ENCODE data around the gene PHF12.
"Not testable (repeated sequence)": the region's sequence is repeated elsewhere in the genome, so short reads cannot be mapped to it uniquely, and the experiment has no call there.

The PHF12 gene

DNA sequence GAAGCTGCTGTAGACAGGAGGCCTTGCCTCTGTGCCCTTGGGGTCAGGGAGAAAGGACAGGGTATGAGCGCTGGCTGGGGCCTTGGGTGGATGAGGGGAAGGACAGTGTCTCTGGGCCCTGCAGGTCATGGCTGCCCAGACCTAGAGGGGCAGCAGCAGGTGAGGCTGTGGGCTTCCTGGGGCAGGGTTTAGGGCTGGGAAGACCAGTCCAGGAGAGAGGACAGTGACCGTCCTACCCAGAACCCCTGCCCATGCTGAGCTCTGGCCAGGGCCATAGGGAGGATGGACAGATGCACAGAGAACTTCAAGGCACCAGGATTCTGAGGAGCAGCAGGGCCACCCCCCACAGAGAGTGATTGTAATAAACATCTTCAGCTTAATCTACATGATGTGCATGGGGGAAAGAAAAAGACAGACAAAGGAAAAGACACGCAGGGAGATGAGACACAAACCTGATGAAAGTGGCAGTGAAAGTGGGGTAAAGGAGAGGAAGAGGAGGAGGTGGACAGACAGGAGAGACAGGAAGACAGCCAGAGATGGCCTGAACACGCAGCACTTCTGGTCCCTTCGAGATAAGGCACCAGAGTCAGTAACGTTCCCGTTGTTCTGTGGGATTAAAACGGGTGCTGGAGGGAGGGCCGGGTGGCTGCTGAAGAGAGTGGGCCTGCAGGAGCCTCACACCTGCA is 71.3 kb downstream of the PHF12 start:
- DNase-seq: no peak

DNA sequence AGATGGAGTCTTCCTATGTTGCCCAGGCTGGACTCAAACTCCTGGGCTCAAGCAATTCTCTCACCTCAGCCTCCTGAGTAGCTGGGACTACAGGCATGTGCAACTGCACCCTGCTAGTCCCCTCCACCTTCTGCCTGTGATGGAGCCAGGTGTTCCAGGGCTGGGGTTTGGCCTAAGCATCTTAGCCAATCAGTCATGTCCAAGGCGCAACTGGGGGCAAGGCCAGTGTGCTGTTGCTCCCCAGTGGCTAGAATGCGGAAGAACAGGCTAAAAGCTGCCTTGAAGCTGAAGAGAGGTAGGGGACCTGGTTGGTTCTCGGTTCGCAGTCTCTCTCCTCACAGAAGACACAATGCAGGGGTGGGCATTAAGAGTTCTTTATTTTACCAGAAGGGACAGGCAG is 72.3 kb downstream of the PHF12 start:
- no peak for DNase-seq

DNA sequence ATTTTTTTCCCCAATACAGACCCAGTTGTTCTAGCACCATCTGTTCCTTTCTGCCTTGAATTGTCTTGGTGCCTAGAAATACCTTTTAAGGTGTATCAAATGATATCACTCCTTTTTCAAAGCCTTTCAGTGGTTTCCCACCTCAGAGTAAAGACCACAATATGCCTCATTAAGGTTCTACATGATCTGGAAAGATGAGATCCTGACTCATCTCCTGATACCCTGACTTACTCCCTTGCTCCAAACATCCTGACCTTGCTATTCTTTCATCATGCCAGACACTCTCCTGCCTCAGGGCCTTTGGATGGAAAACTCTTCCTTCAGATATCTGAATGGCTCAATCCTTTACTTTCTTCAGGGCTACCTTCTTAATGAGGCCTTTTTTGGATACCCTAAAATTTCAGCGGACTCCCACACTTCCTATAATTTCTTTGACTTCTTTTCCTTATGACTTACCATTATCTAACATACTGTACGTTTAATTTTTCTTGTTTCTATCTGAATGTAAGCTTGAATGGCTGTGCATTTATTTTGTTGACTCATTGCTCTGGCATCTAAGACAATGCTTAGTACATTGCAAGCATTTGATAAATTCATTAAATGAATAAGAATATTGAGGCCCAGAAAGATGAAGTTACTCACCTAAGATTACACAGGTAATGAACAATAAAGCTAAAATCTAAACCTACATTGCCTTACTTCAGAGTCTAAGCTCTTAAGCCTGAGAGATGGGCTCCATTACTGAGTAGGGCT is 73.0 kb downstream of the PHF12 start:
- DNase-seq: no peak

DNA sequence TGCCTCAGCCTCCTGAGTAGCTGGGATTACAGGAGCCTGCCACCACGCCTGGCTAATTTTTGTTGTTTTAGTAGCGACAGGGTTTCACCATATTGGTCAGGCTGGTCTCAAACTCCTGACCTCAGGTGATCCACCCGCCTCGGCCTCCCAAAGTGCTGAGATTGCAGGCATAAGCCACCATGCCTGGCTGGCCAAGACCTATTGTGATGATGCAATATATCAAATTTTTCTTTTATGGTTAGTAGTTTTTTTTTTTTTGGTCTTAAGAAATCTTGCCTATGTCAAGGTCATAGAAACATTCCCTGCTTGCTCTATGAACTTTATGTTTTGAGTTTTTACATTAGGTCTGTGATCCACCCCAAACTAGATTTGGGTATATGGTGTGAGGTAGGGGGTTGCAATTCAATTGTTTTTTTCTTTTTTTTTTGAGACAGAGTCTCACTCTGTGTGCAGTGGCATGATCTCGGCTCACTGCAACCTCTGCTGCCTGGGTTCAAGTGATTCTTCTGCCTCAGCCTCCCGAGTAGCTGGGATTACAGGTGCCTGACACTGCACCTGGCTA is 74.1 kb downstream of the PHF12 start:
- DNase-seq: not testable (repeated sequence)

DNA sequence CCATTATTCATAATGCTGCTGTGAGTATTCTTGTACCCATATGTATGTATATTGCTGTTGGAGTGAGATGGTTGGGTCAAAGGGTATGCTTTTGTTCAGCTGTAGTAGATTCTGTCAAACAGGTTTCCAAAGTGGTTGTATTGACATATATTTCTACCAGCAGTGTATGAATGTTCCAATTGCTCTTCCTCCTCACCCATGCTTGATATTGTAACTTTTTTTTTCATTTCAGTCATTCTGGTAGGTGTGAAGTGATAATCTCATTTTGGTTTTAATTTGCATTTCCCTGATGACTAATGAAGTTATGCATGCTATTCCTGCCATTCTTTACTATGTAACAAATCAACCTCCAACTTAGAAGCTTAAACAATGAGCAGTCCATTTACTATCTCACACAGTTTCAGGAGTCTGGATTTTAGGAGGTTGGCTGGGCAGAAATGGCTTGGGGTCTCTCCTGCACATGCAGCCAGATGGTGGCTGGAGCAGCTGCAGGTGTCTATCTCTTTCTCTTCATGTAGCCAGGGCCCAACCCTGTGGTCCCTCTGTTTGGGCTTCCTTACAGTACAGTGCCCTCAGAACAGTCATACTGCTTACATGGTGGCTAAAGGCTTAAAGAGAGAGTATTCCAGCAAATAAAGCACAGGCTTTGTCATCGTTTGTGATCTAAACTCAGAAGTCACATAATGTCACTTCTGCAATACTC is 75.3 kb downstream of the PHF12 start:
- DNase-seq: no peak

DNA sequence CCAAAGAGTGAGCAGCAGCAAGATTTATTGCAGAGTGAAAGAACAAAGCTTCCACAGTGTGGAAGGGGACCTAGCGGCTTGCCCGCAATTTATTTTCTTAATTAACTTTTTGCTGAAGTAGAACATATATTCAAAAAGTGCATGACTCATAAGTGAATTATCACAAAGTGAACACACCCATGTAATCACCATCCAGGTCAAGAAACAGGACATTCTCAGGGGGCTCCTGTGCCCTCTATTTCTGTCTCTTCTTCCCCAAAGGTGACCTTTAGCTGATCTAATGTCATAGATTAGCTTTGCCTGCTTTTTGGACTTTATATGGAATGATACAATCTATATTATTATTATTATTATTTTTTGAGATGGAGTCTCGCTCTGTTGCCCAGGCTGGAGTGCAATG is 76.6 kb downstream of the PHF12 start:
- no peak for DNase-seq

DNA sequence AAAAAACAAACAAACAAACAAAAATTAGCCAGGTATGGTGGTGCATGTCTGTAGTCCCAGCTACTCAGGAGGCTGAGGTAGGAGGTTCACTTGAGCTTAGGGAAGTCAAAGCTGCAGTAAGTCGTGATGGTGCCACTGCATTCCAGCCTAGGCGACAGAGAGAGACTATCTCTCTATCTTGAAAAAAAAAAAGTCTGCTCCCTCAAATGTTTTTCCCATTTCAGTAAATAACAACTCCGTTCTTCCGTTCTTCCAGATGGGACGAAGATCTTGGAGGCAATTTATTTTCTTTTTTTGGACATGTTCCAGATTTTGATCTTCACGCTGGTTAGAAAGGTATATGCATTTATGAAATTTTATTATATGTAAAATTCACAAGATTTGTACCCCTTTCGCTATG is 77.5 kb downstream of the PHF12 start:
- DNase-seq: no peak

DNA sequence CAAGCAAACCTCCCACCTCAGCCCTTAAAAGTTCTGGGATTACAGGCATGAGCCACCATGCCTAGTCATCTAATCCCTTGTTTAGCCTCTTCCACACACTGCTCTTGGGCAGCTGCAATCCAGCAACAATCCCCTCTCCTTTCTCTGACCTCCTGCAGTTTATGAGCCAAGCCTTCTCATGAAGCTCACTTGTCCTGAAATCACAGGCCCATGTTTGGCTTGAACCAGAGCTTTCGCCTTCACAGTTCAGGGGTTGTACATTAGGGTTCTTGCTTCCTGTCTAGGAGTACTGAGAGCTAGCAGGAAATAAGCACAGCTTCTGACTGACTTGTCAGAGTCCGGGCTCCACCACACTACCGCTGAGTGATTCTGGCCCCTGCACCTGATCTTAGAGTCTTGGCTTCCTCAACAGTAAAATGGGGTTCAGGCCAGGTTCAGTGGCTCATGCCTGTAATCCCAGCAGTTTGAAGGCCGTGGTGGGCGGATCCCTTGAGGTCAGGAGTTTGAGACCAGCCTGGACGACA is 80.2 kb downstream of the PHF12 start:
- DNase-seq: no peak

DNA sequence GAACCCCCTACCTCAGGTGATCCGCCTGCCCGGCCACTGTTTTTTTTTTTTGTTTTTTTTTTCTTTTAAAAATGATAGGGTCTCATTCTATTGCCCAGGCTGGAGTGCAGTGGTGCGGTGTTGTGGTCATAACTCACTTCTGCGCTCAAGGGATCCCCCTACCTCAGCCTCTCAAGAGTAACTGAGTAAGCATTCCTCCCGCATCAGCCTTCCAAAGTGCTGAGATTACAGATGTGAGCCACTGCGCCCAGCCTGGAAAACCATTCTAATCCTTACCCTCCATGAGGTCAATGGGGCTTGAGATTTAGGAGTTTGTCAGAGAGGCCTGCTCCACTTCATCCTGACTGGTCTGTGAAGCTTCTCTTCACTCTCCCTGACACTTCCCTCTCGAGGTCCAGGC is 84.0 kb downstream of the PHF12 start:
- DNase-seq: no peak

DNA sequence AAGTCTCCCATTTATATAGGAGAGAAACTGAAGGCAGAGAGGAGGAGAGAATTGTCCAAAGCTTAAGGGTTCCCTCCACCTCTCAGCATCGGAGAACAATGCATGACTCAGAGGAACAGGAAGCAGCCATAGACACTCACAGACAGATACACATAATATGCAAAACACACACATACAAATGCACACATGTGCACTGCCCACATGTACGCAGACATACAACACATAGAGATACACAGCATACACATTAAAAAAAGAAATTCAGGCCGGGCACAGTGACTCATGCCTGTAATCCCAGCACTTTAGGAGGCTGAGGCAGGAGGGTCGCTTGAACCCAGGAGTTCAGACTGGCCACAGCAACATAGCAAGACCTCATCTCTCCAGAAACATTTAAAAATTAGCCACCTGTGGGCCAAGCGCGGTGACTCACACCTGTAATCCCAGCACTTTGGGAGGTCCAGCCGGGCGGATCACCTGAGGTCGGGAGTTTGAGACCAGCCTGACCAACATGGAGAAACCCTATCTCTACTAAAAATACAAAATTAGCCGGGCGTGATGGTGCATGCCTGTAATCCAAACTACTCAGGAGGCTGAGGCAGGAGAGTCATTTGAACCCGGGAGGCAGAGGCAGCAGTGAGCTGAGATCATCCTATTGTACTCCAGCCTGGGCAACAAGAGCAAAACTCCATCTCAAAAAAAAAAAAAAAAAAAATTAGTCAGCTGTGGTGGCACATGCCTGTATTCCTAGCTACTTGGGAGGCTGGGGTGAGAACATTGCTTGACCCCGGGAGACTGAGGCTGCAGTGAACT is 85.2 kb downstream of the PHF12 start:
- no peak for DNase-seq

DNA sequence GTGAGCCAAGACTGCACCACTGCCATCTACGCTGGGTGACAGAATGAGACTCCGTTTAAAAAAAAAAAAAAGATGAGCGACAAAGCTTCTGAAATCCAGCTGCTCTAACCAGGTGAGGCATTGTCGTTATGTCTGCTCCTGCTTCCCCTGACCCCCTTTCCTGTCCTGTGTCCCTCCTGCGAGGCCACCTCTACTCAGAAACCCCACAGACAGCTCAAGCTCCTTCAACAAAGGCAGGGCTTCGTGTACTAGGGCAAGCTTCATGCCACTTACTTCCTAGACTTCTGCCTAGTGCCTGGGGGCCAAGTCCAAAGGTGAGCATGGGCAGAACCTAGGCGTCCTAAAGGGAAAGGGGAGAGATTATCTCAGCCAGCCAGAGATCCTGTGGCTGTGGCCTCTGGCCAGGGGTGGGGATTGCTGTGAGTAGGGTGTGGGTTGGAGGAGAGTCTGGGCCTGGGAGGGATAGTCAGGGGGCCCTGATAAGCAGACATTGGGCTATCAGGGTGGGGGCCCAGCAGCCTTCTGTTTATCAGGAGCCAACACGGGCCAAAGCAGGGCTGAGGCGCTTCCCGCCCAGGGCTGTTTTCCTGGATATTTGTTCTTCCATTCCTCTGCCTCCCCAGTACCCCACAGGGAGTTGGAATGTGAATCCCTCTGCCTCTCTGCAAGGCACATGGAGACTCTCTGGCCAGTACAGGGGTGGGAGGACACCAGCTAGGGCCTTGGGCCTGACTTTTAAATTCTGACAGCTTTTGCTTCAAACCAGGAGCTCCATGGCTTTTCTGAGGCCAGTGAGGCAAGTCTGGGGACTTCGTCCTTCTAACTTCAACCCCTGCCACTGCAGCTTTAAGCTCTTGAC is 86.1 kb downstream of the PHF12 start:
- DNase-seq: no peak

DNA sequence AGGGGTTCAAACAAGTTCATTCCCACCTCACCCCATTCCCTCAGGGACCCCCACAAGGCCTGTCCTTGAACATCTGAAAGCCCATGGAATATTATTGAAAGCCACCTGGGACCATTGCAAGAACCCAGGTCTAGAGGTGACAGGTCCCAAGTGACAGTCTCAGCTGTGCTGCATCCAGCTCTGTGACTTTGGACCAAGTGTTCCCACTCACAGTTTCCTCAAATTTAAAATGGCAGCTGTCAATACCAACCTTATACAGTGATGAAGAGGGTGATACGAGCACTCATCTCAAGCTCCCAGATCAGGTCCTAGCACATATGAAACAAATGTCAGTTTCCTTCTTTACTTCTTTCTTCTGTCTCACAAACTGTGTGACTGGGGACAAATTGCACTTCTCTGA is 87.4 kb downstream of the PHF12 start:
- DNase-seq: no peak

DNA sequence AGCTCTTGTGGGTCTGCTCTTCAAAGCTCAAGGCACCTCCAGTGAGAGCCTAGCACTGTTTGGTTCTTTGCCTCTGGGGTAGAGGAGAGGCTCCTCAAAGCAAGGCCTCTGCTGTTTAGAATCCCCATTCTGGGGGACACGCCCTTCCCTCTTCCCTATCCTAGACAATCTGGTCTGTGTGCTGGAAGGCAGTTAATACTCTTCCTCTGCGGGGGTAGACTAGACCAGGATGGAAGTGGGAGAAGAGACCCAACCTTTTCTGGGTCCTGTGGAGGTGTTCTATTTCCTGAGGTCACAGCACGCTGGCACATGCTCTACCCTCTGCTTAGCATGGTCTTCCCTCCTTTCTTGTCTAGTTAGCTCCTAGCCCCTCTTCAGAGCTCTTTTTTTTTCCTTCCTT is 88.8 kb downstream of the PHF12 start:
- no peak for DNase-seq

DNA sequence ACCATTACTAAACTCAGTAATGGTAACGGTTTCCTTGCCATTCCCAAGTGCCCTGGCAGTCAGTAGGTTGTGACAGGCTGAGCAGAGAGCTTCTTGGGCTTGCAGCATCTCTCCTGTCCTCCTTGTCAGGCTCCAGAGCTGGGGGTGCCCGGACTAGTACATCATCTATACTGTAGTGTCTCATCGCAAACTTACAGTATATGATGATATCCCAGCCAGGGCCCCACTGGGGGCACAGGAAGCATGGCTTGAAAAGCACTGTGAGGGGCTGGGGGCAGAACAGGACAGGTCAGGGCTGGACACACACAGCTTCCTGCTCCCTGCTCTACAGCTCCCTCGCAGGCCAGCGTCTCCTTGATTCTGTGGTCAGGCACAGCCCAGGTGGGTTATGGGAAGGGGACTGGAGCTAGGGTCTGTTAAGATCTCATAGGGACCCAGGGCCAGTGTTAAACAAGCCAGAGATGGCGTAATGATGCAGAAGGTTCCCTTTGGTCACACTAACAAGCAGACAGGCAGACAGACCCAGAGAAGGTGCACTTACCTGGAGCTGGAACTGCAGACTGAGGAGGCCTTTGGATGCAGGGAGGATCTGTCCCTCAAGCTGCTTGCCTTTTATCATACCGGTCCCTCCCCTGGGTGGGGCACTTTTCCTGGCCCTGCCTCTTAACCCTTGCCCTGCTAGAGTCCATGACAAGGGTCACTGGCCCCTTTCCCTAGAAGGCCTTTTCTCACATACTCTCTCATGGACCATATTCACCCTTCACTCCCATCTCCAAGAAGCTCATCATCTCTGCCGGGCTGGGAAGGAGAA is 89.7 kb downstream of the PHF12 start:
- no peak for DNase-seq

DNA sequence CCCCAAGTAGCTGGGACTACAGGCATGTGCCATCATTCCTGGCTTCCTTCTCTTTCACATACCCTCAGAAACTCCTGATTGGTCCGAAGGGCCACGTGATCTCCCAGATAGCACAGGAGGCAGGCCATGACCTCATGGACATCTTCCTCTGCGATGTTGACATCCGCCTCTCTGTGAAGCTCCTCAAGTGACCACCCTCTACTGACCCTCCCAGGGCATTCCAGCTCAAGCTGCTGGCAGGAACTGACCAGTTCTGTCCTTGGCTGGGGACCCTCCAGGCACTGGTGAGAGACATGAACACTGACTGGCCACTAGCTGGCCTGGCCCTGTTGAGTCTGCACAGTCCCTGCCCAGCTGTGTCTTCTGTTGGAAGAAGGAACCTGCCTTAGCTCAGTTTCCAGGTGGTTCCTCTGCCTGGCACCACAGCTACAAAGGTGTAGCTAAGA is 90.9 kb downstream of the PHF12 start:
- DNase-seq: no peak

DNA sequence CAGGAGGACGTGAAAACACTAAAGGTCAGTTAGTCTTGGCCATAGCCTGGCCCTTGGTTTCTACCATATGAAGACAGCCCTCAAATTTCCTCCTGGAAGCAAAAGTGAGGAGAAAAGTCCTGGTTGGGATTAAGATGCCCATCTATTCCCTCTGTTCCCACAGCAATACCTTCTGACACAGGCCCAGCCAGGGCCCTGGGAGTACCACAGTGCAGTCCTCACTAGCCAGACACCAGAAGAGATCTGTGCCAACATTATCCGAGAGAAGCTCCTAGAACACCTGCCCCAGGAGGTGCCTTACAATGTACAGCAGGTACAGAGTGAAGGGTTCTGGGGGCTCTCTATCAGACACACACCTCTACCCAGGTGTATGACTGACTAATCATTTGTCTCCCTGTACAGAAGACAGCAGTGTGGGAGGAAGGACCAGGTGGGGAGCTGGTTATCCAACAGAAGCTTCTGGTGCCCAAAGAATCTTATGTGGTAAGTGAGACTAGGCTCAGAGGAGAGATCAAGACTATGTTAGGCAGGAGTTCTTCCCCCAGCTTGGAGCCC is 92.4 kb downstream of the PHF12 start:
- DNase-seq: no peak

DNA sequence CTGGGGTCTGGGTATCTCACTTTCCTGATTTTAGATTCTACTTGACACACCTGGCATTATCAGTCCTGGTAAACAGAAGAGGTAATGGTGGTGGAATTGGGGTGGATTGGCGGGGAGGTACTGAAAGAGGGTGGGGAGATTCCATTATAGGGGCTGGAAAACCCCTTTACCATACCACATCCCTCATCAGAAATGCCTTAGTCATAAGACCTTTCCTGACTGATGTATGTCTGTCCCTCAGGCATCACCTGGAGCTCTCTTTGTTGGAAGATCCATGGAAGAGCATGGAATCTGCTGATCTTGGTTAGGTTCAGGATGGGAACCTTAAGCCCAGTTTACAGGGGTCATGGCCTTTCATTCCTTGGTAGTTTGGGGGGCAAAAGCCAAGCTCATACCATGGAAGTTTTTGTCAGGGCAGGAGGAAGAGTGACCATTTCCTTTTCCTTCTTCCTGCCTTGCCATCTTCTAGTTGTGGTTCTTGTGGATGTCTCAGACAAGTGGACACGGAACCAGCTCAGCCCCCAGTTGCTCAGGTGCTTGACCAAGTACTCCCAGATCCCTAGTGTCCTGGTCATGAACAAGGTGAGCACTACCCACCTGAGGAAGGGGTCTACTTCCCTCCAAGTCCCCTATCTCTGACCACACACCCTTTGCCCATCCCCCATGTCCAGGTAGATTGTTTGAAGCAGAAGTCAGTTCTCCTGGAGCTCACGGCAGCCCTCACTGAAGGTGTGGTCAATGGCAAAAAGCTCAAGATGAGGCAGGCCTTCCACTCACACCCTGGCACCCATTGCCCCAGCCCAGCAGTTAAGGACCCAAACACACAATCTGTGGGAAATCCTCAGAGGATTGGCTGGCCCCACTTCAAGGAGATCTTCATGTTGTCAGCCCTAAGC is 93.2 kb downstream of the PHF12 start:
- no peak for DNase-seq

DNA sequence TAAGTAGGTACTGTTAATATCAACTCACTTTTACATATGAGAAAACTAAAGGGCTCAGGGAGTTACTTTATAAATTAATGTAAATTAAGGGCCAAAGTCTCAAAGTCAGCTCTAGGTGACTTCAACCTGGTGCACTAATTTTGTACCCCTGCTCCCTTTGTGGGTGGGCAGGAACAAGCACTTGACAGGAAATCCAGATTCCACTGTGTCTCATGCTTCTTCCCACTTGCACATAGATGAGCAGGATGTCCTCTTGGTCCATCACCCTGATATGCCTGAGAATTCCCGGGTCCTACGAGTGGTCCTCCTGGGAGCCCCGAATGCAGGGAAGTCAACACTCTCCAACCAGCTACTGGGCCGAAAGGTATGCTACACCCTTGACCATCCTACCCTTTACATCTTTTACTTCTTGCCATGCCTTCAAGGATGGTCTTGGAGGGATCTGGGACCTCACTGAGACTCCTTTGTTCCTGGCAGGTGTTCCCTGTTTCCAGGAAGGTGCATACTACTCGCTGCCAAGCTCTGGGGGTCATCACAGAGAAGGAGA is 95.2 kb downstream of the PHF12 start:
- DNase-seq: no peak

DNA sequence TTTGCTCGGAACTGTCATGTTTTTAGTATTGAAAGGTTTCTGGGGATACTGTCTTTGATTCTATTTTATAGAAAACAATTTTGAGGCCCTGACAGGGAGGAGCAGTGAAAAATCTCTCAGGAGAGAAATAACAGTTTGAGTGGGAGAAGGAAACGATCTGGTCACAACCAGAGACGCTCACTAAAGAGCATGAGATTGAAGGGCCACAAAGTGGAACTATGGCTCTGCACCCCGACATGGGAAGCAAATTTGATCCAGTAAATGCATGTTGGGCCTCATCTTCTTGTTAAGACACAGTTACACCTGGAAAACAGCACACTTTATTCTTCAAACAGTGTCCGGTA is 96.0 kb downstream of the PHF12 start:
- DNase-seq: no peak

Measured in activated CD8-positive, alpha-beta memory T cell treated with anti-CD3 and anti-CD28 coated beads, Interleukin-2, amount 50 U/mL, for 4 hours (primary cell).